HG03066 (cell line): Measurements from ENCODE around the gene UTP3.
"Not testable (repeated sequence)": the region's sequence is repeated elsewhere in the genome, so short reads cannot be mapped to it uniquely, and the experiment has no call there.

Source experiments
- ATAC-seq: cut with Tn5 transposase; IDR thresholded peaks from one replicate; pipeline ENCODE4 v1.9.1; 2021; ENCODE audit warnings: low read depth; ENCODE audit not compliant: unreplicated experiment

UTP3 gene

DNA sequence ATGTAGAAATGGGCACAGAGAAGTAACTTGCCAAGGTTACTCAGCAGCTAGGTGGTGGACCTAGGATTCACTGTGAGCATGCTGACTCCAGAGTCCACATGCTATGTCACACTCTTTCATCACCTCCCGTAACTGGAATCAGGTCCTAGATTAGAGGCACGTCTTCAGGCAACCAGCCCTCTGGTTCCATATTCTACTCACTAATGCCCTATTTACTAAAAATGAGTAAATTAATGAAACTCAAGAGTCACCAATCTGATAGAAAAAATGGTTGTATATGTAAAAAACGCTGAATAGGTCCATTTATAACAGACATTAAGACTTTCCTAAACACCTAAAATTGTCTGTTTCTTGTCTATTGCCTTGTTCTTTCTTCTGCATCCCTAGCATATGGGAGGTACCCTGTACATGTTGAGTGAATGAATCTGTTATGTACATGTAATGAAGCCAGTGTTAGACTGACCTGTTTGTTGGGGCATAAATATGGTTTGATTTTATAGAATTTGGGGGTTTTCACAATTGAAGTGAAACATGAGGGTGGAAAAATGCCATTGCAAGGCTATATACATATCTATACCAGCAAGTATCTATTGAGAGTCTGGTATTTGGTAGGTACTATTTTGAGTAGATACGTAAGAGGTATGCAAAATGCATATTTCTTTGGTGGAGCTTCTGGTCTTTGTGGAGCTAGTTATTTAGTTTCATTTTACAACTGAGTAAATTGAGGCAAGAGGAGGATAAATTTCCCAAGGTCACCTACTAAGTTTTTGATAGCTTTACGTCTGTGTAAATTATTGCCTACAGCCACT lies 26.0 kb downstream of the UTP3 start:
- peak; percentile 45 for ATAC-seq

DNA sequence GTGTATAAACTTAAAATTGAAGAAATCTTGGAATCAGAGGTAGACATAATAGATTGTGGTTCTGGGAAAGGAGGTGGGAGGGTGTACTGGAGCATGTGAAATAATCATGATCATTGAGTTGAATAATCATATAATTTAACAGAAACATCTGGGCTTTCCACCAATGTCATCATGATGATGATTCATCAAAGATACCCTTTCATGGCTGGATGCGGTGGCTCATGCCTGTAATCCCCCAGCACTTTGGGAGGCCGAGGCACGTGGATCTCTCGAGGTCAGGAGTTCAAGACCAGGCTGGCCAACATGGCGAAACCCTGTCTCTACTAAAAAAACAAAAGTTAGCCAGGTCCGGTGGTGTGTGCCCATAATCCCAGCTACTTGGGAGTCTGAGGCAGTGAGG lies 26.8 kb downstream of the UTP3 start:
- ATAC-seq, result no peak

DNA sequence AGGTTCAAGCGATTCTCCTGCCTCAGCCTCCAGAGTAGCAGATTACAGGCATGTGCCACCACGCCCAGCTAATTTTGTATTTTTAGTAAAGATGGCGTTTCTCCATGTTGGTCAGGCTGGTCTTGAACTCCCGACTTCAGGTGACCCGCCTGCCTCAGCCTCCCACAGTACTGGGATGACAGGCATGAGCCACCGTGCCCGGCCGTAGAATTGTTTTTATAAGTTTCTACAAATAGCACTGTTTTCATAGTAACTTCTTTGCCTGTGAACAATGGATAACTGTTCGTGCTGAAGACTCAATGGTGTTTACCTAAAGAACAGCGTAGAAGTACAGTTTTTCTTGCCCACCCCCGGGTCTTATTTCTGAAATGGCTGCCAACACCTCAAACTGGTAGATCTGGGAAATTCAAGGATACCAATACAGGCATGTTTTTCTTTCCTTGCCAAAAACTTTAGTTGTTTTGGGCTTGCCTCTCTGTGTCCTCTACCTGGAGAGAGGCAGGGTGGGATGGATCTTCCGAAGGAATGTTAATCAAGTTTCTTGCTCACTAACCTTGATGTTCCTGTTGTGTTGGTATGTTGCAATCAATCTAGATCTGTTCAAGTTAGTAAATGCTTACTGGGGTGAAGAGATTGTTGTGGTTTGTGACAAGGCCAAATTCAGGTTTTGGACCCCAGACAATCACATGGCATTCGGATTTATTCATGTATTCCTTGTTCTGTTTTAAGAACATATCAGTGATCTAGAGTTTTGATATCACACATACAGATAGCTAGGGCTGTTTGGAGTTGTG lies 30.7 kb downstream of the UTP3 start:
- ATAC-seq, result no peak

DNA sequence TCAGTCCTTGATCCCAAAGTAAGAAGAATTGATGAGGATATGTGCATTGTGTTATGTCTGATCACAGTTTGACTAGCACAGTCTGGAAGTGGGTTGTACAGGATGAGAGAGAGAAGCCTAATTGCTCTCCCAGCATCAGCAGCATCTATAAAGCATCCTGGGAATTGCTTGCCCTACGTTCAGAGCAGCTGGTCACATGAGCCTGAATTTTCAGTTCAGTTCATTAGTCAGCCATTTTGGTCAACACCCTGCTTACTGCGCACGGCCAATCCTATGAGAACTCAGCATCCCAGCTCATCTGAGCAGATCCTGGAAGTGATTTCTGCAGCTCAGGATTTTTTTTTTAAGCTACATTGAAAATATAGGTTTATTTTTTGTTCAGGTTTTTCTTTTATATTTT lies 33.4 kb downstream of the UTP3 start, which contains the start of gene RUFY3:
Gene RUFY3 (plus strand): TSS at position 218 of the 400 bp plus-strand sequence. CDS start 610 bp downstream, outside the sequence.
- no peak for ATAC-seq

DNA sequence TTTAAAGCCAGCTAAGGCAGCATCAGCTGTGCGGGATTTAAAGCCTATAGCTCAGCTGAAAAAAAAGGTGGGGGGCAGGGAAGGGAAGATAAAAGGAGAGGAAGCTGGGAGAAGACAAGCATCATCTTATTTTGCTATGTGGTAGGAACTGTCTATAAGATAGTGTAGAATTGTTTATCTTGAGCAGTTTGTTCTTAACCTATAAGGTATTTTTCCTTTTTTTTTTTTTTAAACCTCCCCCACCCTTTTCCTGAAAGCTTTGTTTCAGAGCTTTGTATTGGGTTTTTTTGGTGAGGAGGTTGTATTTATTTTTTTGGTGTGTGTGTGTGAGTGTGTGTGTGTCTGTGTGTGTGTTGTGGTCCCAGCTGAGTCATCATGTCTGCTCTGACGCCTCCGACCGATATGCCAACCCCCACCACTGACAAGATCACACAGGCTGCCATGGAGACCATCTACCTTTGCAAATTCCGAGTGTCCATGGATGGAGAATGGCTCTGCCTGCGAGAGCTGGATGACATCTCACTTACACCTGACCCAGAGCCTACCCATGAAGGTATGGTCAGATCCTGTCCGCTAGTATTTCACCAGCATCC lies 34.0 kb downstream of the UTP3 start:
- no peak for ATAC-seq

DNA sequence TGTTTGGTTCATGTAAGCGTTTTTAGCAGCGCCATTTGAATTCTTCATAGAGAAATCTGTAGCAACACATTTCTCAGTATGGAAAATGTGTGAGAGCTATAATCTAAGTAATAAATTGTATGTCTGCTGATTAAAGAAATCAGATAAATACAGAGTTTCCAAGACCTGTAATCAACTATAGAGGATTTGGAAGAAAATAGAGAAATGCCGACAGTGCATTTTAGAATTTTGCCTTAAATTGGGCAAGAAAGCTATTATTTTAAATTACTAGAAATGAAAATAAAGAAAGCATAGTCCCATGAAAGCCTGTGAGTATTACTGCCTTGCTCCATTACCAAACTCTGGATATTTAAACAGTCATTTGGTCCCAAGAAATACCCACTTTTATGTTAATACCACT lies 36.1 kb downstream of the UTP3 start:
- no peak for ATAC-seq

DNA sequence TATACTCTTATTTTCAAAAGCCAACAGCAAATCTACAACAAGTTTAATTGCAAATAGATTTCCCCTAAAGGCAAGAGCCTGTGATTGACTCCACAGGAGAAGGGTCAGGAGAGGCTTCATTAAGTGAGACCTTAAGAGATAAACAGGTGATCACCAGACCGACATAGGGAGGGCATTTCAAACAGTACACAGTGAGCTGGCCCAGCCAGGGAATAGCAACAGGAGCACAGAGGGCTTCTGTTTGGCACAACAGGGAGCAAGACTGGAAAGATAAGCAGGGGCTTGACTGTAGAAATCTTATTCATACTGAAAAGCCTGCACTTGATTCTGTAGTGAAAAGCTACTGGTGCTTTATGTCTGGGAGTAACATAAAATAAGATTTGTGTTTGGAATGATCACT lies 37.3 kb downstream of the UTP3 start:
- no peak for ATAC-seq

DNA sequence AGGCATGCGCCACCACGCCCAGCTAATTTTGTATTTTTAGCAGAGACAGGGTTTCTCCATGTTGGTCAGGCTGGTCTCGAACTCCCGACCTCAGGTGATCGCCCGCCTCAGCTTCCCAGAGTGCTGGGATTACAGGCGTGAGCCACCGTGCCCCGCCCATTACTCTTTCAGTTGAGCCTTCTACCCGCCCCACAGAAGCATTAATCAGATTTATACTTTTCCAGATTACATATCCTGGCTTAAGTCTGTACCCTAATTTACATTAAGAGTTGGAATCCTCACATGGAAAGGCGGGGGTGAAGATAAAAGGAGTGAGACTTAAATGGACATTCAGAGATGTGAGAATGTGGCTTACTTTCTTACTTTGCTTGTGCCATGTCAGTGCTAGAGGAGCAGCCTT lies 38.2 kb downstream of the UTP3 start:
- not testable (repeated sequence) for ATAC-seq

DNA sequence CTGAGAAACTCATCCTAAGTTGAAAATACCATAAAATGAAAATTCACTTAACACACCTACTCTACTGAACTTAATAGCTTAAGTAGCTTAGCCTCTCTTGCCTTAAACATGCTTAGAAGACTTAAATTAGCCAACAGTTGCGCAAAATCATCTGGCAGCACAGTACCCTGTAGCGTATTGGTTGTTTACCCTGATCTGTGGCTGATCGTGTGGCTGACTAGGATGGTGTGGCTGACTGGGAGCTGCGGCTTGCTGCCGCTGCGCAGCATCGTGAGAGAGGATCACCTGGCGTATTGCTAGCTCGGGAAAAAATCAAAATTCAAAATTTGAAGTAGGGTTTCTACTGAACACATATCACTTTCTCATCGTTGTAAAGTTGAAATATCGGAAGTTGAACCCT lies 39.8 kb downstream of the UTP3 start:
- no peak for ATAC-seq

DNA sequence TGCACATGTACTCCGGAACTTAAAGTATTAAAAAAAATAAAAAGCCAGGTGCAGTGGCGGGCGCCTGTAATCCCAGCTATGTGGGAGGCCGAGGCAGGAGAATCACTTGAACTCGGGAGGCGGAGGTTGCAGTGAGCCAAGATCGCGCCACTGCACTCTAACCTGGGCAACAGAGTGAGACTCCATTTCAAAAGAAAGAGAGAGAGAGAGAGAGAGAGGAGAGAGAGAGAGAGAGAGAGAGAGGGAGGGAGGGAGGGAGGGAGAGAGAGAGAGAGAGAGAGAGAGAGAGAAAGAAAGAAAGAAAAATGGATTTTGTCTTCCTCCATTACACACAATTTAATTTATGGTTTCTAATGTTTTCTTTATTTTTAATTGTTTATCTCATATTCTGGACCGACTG lies 44.5 kb downstream of the UTP3 start:
- ATAC-seq, result not testable (repeated sequence)

DNA sequence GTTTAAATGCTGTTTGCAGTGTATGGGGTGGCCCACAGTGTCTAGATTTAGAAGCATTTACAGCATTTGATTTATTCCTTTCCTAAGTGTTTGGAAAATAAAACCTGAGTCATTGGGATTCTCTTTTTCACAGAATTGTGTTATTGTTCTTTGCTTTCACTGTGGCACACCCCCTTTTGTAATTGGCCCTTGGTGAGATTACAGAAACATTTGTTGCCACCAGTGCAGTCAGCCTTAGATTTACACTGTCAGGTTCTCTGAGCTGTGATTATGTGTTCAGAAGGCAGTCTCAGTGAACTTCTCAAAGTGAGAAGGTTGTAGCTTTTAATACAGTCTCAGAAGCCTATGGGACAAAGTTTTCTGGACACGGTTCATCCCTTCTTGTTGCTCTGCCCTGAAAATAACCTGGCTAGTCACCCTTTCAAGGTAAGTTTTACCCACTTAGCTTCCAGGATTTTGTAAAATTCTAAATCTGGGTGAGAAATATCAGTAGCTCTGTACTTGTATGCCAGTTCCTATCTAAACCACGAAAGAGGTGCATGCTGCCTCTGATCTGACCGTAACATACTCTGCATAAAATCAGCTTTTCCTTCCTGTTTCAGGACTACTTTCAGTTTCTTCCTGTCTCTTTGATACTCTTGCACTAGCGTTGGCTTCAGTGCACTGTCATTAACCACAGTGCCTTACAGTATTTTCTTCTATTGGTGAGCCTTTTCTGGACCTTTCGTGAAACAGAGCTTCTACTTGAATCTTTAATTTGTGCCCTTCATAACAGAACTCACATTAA lies 46.0 kb downstream of the UTP3 start:
- peak; percentile 80 for ATAC-seq

DNA sequence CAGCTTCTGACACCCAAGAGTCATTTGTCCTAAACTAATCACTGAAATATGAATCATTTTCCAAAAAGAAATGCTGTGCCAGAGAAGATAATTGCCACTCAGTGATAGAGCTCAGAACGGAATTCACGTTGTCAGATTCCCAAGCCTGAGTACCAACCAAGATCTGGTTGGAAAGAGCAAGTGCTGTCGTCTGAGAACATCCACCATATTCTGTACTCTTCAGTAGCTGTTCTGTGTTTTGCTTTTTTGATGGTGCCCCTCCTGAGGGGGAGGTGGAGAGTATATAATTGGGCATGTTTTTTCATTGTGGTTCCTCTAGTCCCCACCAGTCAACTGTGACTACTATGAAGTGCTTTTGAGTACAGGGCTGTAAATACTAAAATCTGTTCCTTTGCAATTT lies 46.6 kb downstream of the UTP3 start:
- ATAC-seq, result peak; percentile 2

DNA sequence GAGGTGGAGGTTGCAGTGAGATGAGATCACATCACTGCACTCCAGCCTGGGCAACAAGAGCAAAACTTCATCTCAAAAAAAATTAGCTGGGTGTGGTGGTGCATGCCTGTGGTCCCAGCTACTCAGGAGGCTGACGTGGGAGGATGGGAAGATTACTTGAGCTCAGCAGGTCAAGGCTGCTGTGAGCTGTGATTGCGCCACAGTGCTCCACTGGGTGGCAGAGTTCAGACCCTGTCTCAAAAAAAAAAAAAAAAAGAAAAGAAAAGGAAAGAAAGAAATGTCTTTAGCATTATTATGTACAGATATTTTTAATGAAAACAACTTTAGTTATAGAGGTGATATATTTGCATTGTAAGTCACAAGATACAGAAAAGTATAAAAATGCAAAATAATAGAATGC lies 47.6 kb downstream of the UTP3 start:
- ATAC-seq, result not testable (repeated sequence)

DNA sequence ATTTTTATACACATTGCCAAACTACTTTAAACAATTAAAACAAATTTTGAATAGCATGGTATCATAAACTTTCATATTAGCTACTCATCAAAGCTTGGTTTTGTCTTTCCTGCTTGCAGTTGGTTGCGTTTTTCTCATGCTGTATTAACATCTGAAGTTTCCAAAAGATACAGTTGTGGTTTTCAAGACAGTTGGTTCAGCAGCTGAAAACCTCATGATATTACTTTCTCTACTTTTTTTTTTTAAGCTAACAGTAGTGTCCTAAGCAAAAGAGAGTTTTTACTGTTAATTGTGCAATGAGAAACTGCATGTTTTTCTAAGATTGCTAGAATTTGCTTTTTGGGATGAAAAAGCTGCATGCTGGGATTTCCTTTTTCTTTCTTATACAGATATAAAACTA lies 48.7 kb downstream of the UTP3 start:
- ATAC-seq, result no peak

DNA sequence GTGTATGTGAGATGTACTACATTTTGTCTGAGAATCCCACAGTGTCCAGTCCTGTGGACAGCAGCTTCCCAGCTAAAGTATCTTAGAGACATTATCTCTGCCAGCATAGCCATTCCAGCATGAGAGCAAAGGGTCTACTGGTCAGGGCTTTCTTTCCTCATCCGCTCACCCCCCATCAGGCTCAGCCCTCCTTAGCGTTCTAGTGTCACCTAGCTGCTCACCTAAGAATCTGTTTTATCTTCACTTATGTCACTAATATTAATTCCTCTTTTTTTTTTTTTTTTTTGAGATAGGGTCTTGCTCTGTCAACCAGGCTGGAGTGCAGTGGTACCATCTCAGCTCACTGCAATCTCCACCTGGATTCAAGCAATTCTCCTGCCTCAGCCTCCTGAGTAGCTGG lies 49.1 kb downstream of the UTP3 start:
- no peak for ATAC-seq

DNA sequence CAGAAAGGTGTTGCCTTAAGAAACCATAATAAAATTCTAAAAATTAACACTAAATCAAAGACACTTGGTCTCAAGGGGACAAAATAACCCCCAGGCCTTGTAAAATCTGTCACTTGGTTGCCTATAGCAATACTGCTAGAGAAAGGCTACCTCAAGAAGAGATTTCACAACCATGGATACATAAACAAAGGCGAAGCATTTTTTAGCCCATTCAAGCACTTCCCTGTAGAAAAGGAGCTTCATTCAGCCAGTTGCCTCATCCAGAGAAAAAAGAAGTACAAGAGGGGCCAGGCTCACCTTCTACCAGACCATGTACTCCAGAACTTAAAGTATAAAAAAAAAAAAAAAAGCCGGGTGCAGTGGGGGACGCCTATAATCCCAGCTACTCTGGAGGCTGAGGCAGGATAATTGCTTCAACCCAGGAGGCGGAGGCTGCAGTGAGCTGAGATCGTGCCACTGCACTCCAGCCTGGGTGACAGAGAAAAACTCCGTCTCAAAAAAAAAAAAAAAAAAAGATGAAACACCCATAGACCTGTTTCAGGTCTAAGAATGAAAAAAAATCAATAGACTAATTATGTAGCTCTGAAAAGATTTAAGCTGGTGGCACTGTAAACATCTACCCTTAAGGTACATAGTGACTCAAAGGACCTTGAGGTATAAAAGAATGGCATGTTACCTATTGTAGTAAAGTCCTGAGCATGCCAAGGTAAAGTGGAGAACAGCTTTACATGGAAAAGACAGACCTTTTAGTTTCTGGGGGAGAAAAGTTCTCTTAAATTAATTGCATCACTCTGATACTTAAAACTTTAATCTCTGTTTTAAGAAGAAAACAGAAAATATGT lies 51.4 kb downstream of the UTP3 start:
- no peak for ATAC-seq
